Measurements from ENCODE around the gene BRK1.

DNA sequence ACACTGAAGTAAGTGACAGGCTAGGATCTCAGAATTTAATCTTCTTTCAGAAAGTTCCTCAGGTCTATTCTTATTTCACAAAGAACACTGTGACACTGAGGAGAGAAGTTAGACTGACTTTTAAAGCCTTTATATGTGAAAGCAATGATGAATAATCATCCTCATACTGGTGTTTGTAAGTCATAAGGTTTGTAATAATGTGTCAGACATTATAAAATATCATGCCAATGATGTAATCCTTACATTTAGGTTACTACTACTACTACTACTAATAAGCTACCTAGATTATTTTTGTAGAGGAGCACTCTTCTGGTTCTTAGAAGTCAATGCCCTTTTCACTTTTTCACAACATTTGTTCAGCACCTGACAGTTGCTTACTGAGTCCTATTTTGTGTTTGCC is 40.8 kb upstream of the BRK1 start:
- TF ChIP-seq EZH2 (IDR thresholded peaks at IDR 0.05) = no peak
- TF ChIP-seq, protein P1, sequence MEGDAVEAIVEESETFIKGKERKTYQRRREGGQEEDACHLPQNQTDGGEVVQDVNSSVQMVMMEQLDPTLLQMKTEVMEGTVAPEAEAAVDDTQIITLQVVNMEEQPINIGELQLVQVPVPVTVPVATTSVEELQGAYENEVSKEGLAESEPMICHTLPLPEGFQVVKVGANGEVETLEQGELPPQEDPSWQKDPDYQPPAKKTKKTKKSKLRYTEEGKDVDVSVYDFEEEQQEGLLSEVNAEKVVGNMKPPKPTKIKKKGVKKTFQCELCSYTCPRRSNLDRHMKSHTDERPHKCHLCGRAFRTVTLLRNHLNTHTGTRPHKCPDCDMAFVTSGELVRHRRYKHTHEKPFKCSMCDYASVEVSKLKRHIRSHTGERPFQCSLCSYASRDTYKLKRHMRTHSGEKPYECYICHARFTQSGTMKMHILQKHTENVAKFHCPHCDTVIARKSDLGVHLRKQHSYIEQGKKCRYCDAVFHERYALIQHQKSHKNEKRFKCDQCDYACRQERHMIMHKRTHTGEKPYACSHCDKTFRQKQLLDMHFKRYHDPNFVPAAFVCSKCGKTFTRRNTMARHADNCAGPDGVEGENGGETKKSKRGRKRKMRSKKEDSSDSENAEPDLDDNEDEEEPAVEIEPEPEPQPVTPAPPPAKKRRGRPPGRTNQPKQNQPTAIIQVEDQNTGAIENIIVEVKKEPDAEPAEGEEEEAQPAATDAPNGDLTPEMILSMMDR (IDR thresholded peaks at IDR 0.05) = no peak

Data from neural progenitor cell (in vitro differentiated cells).